Central memory CD8-positive, alpha-beta T cell (primary cell): ENCODE results near the gene ARHGAP23.
A peak's percentile ranks its signal among the peaks of the same experiment; 100 is the strongest.

ENCODE experiments used
- ATAC-seq: fragments of 150-1000 bp; cut with Tn5 transposase; replicated peaks from 2 replicates; pipeline ENCODE4 v1.10.0; 2022; ENCODE audit warnings: mild to moderate bottlenecking, moderate FRiP score, moderate number of reproducible peaks; ENCODE audit not compliant: poor library complexity, severe bottlenecking; ENCODE audit errors: extremely low read depth
- DNase-seq, 2 donors: peaks; one replicate each; pipeline ENCODE4 v3.0.0; 2021; ENCODE audit warnings: low spot score in 2 of 2
- H3K27ac Mint-ChIP-seq: one replicate; pipeline ENCODE4 v1.8.0; 2022; ENCODE audit warnings: low read depth, mild to moderate bottlenecking, moderate library complexity, mixed read lengths
- H3K27me3 Mint-ChIP-seq: one replicate; pipeline ENCODE4 v1.8.0; 2022; ENCODE audit warnings: mixed read lengths
- H3K36me3 Mint-ChIP-seq: one replicate; pipeline ENCODE4 v1.8.0; 2022; ENCODE audit warnings: mild to moderate bottlenecking, moderate library complexity, mixed read lengths; ENCODE audit not compliant: insufficient read depth
- H3K4me1 Mint-ChIP-seq: one replicate; pipeline ENCODE4 v1.8.0; 2022; ENCODE audit warnings: mixed read lengths
- H3K4me3 Mint-ChIP-seq: one replicate; pipeline ENCODE4 v1.8.0; 2022; ENCODE audit warnings: mild to moderate bottlenecking, moderate library complexity, mixed read lengths
- H3K9me3 Mint-ChIP-seq: one replicate; pipeline ENCODE4 v1.8.0; 2022; ENCODE audit warnings: mixed read lengths

ARHGAP23 gene

GRCh38 chr17:38416840-38417209, 11.4 kb upstream of the ARHGAP23 start:
- DNase-seq (no peak), ATAC-seq (no peak)
- H3K4me3 Mint-ChIP-seq: no peak overlapping the region
- no peak overlapping the region for H3K27ac Mint-ChIP-seq
- H3K4me1 Mint-ChIP-seq: peaks cover 6% of the 10 kb centered on the region
- peaks cover 73% of the 10 kb centered on the region for H3K27me3 Mint-ChIP-seq
- no peaks in the 10 kb centered on the region for H3K36me3 Mint-ChIP-seq
- no peaks in the 10 kb centered on the region for H3K9me3 Mint-ChIP-seq

GRCh38 chr17:38417210-38417951, 10.9 kb upstream of the ARHGAP23 start:
- H3K27me3 Mint-ChIP-seq: peaks cover 77% of the 10 kb centered on the region
- no peak for DNase-seq
- no peaks in the 10 kb centered on the region for H3K36me3 Mint-ChIP-seq
- peaks cover 6% of the 10 kb centered on the region for H3K4me1 Mint-ChIP-seq
- H3K4me3 Mint-ChIP-seq: no peak overlapping the region
- no peaks in the 10 kb centered on the region for H3K9me3 Mint-ChIP-seq
- no peak for ATAC-seq
- H3K27ac Mint-ChIP-seq: no peak overlapping the region

GRCh38 chr17:38418062-38418692, 10.1 kb upstream of the ARHGAP23 start:
- H3K27ac Mint-ChIP-seq: no peak overlapping the region
- no peak overlapping the region for H3K4me3 Mint-ChIP-seq
- no peak for ATAC-seq
- no peaks in the 10 kb centered on the region for H3K9me3 Mint-ChIP-seq
- peaks cover 6% of the 10 kb centered on the region for H3K4me1 Mint-ChIP-seq
- H3K36me3 Mint-ChIP-seq: no peaks in the 10 kb centered on the region
- DNase-seq: no peak
- peaks cover 82% of the 10 kb centered on the region for H3K27me3 Mint-ChIP-seq

GRCh38 chr17:38418693-38419507, 9.4 kb upstream of the ARHGAP23 start:
- Mint-ChIP-seq H3K9me3 (no peaks in the 10 kb centered on the region), H3K36me3 (peaks cover 1% of the 10 kb centered on the region), H3K4me3 (no peak overlapping the region), H3K4me1 (peaks cover 6% of the 10 kb centered on the region), H3K27ac (no peak overlapping the region), H3K27me3 (peaks cover 84% of the 10 kb centered on the region)
- ATAC-seq (no peak), DNase-seq (no peak)

- DNase-seq (no peak), ATAC-seq (no peak)
- H3K36me3 Mint-ChIP-seq: peaks cover 1% of the 10 kb centered on the region
- H3K27ac Mint-ChIP-seq: no peak overlapping the region
- no peaks in the 10 kb centered on the region for H3K9me3 Mint-ChIP-seq
- H3K27me3 Mint-ChIP-seq: peaks cover 90% of the 10 kb centered on the region
- H3K4me3 Mint-ChIP-seq: no peak overlapping the region
- H3K4me1 Mint-ChIP-seq: peaks cover 6% of the 10 kb centered on the region
These were observed 8.7 kb upstream of the ARHGAP23 start for GRCh38 chr17:38419508-38419981.

GRCh38 chr17:38420518-38420917, 7.7 kb upstream of the ARHGAP23 start:
- peaks cover 98% of the 10 kb centered on the region for H3K27me3 Mint-ChIP-seq
- peaks cover 1% of the 10 kb centered on the region for H3K36me3 Mint-ChIP-seq
- no peak for DNase-seq
- H3K9me3 Mint-ChIP-seq: no peaks in the 10 kb centered on the region
- H3K4me1 Mint-ChIP-seq: peaks cover 6% of the 10 kb centered on the region
- H3K4me3 Mint-ChIP-seq: no peak overlapping the region
- H3K27ac Mint-ChIP-seq: no peak overlapping the region
- ATAC-seq: no peak

GRCh38 chr17:38421171-38421841, 7.0 kb upstream of the ARHGAP23 start:
- Mint-ChIP-seq H3K4me3 (no peak overlapping the region), H3K4me1 (peaks cover 6% of the 10 kb centered on the region), H3K36me3 (peaks cover 1% of the 10 kb centered on the region), H3K27me3 (peaks cover 94% of the 10 kb centered on the region), H3K9me3 (no peaks in the 10 kb centered on the region), H3K27ac (no peak overlapping the region)
- ATAC-seq (no peak), DNase-seq (no peak)

GRCh38 chr17:38421871-38422827, 6.1 kb upstream of the ARHGAP23 start:
- no peak overlapping the region for H3K27ac Mint-ChIP-seq
- DNase-seq (no peak), ATAC-seq (no peak)
- H3K36me3 Mint-ChIP-seq: peaks cover 1% of the 10 kb centered on the region
- H3K9me3 Mint-ChIP-seq: no peaks in the 10 kb centered on the region
- H3K4me1 Mint-ChIP-seq: peaks cover 6% of the 10 kb centered on the region
- H3K4me3 Mint-ChIP-seq: no peak overlapping the region
- H3K27me3 Mint-ChIP-seq: peaks cover 86% of the 10 kb centered on the region

GRCh38 chr17:38424297-38424972, 3.8 kb upstream of the ARHGAP23 start:
- H3K27me3 Mint-ChIP-seq: peaks cover 63% of the 10 kb centered on the region
- peaks cover 1% of the 10 kb centered on the region for H3K36me3 Mint-ChIP-seq
- peaks cover 7% of the 10 kb centered on the region for H3K4me1 Mint-ChIP-seq
- H3K9me3 Mint-ChIP-seq: no peaks in the 10 kb centered on the region
- ATAC-seq (no peak), DNase-seq (no peak)
- H3K27ac Mint-ChIP-seq: no peak overlapping the region
- H3K4me3 Mint-ChIP-seq: no peak overlapping the region

GRCh38 chr17:38425031-38425430, 3.2 kb upstream of the ARHGAP23 start:
- peaks cover 57% of the 10 kb centered on the region for H3K27me3 Mint-ChIP-seq

GRCh38 chr17:38425744-38426143, 2.5 kb upstream of the ARHGAP23 start:
- Mint-ChIP-seq H3K36me3 (peaks cover 1% of the 10 kb centered on the region), H3K4me1 (peaks cover 7% of the 10 kb centered on the region), H3K4me3 (peak overlapping the region; percentile 6), H3K9me3 (no peaks in the 10 kb centered on the region), H3K27me3 (peaks cover 50% of the 10 kb centered on the region), H3K27ac (no peak overlapping the region)
- no peak for ATAC-seq
- DNase-seq: no peak

More at GRCh38 chr17:38425031-38425430, 3.2 kb upstream of the ARHGAP23 start:
- no peaks in the 10 kb centered on the region for H3K9me3 Mint-ChIP-seq
- no peak for DNase-seq
- no peak for ATAC-seq
- peaks cover 7% of the 10 kb centered on the region for H3K4me1 Mint-ChIP-seq
- H3K27ac Mint-ChIP-seq: no peak overlapping the region
- peaks cover 1% of the 10 kb centered on the region for H3K36me3 Mint-ChIP-seq
- no peak overlapping the region for H3K4me3 Mint-ChIP-seq
